ENCODE data around the gene CTNS.

The CTNS gene

DNA sequence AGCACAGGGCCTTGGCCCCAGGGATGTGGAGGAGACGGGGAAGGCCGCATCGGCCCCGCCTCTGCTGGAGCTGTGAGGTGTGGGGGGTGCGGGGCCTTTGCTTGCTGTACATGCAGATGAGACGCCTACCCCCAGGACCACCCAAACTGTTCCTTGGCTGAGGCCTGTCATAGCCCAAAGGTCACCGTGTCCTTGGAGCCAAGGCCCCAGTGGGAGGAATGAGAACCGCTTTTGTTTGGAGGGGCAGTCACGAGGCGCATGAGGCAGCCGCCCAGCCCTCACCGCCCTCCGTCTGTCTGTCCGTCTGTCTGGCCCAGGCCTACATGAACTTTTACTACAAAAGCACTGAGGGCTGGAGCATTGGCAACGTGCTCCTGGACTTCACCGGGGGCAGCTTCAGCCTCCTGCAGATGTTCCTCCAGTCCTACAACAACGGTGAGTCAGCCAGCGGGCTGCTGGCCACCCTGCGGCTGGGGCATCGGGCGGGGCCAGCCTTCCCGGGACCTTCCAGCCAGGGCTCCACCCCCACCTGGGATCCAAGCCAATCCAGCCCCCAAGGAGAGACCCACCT, 23.1 kb downstream of the CTNS start:
- peak; percentile 61 for DNase-seq

DNA sequence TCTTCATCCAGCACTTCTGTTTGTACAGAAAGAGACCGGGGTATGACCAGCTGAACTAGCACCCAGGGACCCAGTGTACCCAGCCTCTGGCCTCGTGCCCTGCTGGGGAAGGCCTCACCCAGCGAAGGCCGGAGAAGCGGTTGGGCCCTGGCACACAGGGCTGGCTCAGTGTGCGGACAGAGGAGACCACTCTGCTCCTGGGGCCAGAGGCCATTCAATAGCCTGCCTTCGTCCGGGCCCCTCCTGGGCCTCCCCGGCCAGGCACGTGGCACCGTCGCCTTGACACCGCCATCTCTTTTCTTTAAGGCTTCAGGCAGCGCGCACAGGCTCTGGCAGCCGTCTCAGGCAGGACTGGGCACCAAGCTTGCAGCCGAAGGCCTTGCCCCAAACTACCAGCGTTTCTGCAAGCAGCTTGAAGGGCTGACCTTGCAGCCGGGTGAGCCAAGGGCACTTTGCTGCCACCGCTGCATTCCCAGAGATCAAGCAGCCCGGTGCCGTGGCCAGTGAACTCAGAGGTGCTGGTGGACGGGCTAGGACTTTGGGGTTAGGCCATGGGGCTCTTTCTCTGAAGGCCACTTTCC, 23.8 kb downstream of the CTNS start:
- DNase-seq = no peak

DNA sequence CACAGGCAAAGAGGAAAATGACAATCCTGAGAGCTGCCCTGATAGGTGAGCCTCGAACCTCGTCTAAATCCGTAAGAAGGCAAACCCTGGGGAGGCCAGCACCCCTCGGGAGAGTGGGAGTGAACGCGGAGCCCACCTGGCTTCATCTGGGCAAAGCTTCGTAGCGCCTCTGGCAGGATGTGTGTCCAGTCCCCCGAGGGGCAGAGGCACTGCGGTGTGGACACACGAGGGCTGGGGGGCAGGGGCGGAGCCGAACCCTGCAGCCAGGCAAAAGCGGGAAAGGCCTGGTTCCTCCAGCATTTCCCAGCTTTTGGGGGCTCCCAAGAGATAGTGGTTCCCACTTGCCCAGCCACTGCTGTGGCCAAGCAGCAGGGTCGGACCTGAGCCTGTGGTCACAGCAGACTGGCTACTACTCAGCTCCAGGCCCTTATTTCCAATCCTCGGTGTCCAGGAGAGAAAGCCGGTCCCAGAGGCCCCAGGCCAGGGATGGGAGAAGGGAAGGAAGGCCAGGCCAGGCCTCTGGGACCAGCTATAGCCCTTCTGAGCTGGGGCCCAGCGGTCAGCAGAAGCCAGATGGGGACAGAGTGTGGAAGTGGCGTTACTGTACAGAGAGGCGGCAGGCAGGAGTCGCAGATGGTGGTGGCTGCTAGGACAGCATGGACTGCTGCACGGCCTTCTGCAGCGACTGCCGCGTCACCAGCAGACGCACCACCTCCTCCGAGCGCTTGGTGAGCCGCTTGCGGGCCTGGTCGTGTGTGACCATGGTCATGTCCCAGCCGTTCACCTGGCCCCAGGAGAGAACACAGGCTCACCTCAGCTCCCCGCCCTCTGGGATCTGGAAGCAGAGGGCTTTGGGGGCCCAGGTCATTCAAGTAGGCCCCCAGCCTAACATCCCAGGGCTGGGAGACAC, 26.8 kb downstream of the CTNS start:
- no peak for DNase-seq

DNA sequence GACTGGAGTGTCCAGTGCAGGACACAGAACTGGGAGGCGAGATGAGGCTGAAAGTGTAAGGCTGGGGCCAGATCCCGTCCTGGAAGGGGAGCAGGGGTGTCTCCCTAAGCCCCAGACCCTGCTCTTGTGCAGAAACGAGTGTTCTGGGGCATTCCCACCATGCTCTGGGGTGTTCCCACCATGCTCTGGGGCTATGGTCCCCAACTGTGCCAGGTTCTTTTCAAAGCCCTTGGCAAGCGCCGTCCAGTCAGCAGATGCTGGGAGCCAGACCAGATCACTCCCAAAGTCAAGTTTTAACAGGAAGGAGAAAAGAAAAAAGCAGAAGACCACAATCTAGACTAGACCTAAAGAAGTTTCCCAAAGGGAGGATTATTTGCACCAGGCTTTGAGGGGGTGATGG, 29.3 kb downstream of the CTNS start:
- DNase-seq = no peak

DNA sequence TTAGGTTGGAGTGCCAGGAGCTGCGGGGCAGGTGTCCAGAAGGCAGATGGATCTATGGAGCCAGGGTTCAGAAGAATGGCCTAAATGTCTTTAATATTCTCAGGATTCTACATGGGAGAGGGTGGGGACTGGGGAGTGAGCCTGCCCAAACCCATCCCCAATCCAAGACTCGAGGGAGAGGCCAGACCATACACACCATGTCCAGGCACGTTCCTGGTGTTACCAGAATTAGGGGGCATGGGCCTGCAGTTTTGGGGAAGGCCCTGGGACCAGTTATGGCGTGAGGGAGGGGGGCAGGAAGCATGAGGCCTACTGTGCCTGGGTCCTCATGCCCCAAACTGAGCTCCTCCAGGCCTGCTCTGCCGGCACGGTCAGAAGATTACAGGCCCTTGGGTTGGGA, 30.0 kb downstream of the CTNS start:
- DNase-seq = no peak

DNA sequence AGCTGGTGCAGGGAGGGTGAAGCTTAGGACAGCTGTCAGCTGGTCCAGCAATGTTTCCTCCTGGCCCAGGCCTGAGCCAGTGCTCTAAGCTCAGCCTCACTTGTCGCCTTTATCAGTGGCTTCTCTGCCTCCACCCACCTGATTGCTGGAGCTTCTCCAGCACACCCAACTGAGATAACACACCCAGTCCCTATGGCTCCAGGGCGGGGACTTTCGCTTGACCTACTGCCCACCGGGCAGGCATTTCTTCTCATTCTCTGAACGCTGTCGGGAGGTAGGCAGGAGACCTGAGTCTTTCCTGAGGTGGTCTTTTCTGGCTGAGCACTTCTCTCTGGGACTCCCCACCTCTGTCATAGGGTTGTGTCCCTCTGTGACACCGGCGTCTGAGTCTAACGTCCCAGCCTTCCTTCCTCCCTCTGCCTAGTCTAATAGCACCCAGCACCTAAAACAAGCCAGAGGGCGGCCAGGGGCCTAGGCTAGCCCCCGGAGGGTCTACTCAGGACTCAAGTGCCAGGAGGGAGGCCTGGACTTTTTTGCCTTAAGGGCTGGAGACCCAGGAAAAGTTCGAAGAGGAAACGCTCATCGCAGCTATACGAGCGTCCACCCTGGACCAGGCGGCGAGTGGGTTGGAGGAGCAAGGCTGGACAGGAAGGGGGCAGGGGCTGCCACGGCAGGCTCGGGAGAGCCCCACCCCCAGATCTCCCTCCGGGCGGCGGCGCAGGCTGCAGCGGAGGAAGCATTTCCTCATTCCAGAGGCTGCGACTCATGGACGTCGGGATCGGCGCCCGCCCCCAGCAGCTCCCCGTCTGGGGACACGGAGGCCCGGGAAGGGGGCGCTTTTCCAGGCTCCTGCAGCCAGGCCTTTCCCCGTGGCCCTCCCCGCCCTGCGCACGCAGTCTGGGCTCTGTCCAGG, 31.1 kb downstream of the CTNS start:
- DNase-seq = peak; percentile 94

DNA sequence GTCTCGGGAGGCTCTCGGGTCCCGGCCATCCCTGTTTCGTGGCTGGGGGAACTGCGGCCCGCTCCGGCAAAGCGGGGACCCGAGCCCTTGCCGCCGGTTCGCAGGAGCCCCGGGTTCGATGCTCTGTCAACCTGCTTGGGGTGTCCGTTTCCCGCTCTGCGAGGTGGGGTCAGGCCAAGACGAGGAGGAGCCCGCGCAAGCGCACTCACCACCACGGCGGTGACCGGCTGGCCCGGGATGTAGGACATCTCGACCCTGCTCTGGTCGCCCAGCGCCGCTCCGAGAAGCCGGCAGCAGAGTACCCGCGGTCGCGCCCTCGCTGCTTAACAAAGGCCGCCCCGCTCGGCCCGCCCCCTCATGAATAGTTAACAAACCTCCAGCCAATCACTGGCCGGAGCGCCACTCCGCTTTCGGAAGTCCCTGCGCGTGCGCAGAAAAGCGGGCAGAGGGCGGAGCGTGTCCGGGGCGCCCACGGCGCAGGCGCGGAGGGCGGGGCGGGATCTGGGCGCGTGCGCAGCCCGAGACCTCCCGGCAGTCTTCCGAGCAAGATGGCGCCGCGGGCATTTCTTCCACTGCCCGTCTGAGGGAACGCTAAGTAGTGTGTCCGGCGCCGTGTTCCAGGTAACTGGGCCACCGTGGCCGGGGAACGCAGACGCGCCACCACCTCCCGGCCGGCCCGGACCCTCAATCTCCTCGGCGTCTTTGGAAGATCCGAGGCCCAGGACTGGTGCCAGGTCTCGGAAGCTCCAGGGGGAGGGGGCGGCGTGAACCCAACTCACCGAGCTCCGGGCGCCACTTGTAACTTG, 31.9 kb downstream of the CTNS start, which contains the start of the genes EMC6 and TAX1BP3:
Gene EMC6, plus strand, starts transcription at position 534 of the 806 bp plus-strand sequence. CDS start 335 bp downstream, outside the sequence.
Gene TAX1BP3, minus strand, starts transcription at position 300 of the 806 bp plus-strand sequence. Its CDS starts 52 bp downstream, at position 248.
- DNase-seq = peak; percentile 97

DNA sequence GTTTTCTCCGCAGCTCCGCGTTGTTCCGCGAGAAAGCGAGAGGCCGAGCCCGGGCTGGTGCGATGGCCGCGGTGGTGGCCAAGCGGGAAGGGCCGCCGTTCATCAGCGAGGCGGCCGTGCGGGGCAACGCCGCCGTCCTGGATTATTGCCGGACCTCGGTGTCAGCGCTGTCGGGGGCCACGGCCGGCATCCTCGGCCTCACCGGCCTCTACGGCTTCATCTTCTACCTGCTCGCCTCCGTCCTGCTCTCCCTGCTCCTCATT, 32.5 kb downstream of the CTNS start:
- DNase-seq = no peak

DNA sequence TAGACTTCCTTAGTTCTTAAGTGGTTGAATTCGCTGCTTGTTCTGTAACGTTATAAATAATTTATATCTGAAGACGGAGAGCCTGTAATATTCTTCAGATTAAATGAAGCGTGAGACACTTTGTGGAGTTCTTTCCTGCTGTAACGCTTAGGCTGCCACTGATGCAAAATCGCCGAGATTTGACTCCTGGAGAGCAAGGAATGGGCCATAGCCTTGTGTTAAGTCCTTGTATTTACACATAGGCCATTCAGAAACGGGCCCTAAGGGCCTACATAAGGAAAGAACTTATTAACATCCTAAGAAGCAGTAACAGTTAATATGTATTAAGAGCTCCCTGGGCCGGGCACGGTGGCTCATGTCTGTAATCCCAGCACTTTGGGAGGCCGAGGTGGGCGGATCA, 33.0 kb downstream of the CTNS start:
- DNase-seq = no peak

DNA sequence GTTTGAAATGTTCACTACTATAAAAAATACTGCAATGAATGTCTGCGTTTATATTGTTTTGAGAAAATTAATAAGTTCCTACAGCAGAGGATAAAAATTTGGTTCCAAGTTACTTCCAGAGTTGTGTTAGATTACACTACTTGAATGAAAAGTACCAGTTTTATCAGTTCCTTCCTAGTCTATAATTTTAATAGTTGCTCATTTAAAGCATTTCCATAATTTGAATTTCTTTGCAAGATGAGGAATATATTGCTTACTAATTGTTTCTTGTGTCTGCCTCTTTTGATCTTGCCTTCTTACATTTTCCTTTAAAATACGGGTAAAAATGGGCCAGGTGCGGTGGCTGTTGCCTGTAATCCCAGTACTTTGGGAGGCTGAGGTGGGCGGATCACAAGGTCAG, 36.0 kb downstream of the CTNS start:
- no peak for DNase-seq

DNA sequence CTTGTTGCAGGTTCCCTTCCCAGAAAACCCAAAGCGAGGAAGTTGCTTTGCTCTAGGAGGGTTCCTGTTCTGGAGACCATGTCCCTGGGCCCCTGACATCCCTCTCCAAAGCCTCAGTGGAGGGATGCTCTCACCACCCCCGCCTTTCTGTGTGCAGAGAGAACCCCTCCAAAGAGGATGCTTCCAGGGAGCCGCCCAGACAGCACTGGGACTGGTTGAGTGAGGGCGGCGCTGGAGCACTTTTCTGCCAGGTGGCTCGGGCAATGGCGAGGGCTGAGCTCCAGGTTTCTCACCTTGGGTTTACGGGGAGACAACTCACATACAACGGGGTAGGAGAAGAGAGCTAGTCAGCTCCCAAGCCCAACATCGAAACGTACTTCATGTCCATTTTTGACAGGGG, 39.3 kb downstream of the CTNS start:
- DNase-seq = no peak

DNA sequence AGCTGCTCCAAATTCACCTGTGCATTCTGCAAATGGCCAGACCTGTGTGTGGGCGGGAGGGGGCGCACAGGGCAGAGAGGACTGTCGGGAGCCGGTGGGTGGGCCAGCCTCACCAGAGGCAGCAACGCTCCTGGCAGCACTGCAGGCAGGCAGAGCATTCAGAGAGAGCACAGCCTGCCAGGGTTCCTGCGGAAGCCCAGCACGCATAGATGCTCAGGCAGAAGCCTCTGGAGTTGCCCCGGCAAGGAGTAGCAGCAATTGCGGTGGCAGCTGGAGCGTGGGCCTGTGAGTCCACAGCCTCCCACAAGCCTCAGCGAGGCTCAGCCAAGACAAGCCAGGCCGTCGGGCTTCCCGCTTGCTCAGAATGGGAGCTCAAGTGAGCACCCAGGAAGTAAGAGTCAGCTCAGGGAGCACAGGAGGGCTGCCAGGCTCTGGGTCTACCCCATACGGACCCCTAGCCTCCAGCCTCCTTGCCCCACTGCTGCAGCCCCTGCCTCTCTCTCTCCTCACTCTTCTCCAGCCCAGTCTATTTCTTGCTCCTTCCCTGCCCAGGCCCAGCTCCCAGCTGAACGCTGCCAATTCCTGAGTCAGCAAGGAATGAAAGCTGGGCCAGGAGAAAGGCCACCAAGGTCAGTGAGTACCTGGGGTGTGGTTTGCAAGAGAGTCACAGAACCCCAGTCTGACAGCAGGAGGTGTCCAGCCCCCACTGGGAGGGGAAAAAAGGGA, 41.7 kb downstream of the CTNS start:
- no peak for DNase-seq

DNA sequence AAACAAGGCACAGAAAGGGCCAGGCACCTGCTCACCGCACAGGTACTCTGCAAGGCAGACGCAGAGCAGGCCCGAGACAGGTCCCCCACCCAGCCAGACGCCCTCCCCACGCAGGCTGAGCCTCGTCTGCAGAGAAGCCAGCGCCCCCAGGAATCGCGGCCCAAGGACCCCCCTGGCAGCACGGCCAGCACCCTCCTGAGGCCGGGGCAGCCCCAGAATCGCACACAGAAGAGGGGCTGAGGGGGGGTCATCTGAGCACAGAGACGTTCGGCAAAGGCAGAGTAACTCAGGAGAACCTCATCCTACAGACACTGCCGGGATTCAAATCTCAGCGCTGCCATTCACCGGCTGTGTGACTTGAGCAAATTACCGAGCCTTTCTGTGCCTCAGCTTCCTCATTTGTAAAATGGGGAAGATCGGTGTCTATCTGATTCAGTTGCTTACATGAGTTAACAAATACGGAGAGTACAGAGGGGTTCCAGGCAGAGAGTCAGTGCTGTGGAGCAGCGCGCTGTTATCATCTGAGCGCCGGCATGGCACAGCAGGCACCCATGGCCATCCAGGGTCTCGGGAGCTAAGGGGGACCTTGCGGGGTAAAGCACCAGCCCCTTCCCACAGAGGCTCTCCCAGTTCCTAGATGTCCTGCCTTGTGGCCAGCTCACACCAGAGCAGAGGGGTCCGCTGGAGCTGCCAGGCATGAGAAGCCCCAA, 42.4 kb downstream of the CTNS start:
- DNase-seq = no peak

DNA sequence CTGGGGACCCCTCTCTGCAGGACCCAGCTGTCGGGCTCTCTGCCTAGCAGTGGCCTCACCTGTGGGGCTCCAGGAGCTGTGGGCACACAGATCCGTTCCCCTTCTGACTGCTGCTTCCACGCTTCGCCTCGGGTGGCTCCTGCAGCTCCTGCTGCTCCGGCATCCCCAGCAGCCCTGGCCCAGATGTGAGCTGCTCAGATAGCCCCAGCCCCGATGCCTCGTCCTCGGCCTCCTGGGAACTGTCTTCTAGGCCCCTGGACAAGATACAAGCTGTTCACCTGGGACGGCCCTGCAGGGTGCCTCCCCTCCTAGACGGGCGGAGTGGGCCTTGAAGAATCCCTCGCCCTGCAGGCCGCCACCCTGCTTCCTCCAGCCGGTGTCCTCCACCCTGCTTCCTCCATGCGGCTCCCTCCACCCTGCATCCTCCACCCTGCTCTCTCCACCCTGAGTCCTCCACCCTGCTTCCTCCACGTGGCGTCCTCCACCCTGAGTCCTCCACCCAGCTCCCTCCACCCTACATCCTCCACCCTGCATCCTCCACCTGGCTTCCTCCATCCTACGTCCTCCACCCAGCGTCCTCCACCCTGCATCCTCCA, 43.1 kb downstream of the CTNS start:
- DNase-seq = no peak

DNA sequence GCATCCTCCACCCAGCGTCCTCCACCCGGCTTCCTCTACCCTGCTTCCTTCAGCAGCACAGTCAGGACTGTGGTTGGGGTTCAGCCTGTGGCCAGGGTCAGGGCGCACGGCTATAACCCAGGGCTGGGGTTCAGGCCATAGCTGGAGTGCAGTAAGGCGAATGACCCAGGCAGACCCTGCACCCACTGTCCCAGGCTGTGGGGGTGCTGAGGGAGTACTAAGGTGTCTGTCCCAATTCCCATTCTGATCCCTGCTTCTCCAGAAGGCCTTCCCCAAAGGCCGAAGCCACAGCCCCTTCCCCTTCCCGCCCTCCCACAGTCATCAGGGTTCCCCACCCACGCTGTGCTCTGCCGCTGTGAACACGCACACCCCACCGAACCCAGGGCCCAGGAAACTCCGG, 44.5 kb downstream of the CTNS start:
- DNase-seq = no peak

DNA sequence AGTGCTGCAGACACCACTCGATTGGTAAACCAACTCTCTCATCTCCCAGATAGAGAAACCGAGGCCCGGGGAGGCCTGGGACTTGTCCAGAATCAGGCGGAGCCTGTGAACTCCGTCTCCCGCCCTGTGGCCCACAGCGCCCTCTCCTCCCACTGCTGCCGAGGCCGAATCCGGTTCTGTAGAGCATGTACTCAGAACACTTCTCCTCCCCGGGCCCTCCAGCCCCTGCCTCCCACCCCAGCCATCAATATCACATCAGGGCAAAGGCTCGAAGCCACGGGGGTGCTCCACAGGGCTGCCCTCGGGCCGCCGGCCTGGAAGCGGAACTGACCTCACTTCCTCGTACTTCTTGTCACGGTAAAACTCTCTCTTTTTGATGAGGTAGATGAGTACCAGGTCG, 45.0 kb downstream of the CTNS start:
- DNase-seq = no peak

DNA sequence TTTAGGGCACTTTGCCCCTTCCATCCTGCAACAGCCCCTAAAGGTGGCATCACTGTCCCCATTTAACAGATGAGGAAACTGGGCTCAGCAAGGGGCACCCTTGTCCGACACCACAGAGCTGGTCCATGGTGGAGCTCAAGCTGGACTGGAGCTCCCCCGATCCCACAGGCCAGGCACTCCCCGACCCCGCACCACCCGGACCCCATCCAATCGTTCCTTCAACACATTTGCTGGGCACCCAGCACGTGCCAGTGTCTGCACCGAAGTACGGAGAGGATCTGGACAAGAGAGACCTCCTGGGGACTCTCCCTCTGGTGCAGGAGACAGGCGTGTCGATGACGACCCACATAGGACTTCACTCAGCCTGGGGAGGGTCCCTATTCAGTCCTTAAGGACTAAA, 45.5 kb downstream of the CTNS start:
- no peak for DNase-seq

DNA sequence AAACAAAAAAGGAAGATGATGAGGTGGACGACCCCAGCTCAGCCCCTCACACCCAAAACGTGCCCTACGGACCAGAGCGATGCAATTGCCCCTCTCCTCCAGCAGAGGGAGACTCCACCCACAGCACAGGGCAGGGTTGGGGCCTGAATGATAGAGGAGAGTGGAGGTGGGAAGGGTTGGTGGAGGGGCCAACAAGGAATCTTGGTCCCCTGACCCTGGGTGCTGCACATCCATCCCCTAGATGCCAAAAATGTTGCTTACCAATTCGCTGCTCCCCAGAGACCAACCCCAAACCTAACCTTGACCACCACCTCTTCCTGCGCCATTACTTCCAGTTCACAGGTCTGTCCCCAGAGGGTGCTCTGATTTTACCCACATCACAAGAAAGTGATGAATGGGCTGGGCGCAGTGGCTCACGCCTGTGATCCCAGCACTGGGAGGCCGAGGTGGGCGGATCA, 46.5 kb downstream of the CTNS start:
- no peak for DNase-seq

DNA sequence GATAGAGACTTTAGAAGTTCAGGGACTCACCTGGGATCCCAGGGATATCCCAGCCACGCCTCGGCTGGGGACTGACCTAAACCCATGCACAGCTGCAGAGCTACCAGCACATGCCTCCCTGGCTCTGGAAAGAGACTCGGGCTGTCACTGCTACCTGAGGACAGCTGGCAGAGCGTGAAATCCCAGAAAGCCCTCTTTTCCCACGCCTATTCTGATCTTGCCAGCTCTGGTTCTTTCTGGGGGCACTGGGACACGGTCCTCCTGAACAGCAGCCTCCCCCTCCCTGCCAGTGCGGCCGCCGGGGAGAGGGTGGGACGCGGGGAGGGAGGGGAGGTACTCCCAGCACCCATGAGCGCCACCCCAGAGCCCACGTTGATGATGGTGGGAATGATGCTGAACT, 48.6 kb downstream of the CTNS start:
- no peak for DNase-seq

DNA sequence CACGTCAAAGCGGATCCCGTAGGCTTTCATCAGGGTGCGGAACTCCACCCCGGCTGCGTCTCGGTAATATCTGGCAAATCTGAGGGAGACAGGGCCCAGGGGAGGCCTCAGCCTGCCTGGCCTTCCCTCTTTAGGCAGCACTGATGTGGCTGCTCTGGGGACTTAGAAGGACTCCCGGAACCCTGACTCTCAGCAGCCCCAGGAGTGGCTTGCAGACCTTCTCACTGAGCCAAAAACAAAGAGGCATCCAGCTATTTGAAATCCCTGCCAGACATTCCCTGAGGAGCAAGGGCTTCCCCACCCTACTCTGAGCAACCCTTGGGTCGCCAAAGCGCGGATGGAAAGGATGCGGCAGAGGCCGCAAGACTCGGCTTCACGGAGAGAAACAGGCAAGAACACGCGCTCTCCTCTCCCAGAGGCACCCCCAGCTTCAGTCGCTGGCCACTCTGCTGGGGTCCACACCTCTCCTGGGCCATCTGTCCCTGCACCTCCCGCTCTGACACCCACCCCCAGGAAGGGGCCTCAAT, 51.5 kb downstream of the CTNS start:
- DNase-seq = no peak
